Measurements from ENCODE around the gene MTUS2.

The MTUS2 gene

DNA sequence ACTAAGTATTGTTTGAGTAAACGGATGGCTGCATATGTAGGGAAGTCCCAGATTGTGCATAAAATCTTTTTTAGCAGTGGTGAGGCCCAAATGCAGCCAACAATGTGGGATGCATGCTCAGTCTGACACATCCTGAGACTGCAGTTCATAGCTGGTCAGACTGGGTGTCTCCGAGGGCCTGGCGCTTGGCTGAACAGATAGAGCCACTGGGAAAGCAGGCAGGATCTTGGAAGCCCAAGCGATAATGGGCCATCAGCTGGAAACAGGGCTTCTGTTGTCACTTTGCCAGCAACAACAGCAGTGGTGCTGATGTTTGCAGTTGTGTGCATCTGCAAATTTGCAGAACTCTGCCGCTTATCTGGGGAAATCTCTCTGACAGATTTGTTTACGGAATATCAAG is 36.1 kb downstream of the MTUS2 start:
- no peak for DNase-seq (ENCODE audit: low spot score)
- FAIRE-seq, result no peak

DNA sequence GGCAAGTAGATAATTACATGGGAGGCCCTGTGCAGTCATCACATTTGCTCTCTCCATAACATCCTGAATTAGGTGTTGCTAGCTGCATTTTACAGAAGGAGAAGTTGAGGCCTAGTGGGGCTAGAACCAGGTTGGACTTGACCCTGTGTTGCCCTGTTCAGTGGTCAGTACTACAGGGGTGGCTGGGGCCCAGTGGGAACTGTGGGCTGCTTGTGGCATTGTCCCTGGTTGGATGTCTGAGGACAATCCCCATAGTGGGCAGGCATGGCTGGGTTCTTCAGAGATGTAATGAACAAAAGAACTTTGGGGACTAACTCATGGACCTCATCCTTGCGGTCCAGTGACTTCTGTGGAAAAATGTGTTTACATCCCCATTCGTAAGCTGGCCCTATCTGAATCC is 38.9 kb downstream of the MTUS2 start:
- no peak for DNase-seq (ENCODE audit: low spot score)
- no peak for FAIRE-seq

DNA sequence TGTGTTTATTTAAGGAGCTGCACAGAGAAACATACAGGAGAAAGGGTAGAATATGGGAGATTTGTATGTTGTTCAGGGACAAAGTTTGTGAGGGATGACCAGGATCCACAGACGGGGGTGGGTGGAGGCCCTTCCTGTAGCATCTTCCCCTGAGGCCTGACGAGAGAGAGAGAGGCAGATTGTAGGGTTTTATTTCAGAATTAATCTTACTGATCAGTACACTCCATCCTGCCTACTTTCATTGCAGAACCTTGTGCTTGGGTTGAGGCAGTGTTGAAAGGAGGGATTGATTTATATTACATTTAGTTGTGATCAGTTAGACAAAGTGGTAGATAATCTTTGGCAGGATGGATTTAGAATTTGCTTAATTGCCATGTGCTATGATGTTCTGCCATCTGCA is 39.6 kb downstream of the MTUS2 start:
- FAIRE-seq (no peak), DNase-seq (ENCODE audit: low spot score) (no peak)

DNA sequence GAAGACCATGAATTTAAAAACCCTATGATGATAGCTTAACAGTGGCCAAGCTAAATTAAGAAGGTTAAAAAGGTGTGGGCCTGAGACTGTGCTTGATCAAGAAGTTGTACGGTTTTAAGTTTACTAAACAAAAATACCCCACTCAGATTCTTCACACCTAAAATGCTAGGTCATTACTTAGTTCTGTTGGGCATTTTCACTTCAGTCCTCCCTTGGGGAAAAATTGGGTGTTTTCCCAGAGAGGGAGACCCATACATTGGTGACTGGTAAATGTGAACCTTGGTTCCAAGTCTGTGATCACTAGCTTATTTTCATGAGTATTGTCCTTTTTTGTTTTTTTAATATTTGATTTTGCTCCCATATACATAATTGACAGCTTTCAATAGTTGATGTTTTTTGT is 44.4 kb downstream of the MTUS2 start:
- FAIRE-seq, result no peak
- no peak for DNase-seq (ENCODE audit: low spot score)

DNA sequence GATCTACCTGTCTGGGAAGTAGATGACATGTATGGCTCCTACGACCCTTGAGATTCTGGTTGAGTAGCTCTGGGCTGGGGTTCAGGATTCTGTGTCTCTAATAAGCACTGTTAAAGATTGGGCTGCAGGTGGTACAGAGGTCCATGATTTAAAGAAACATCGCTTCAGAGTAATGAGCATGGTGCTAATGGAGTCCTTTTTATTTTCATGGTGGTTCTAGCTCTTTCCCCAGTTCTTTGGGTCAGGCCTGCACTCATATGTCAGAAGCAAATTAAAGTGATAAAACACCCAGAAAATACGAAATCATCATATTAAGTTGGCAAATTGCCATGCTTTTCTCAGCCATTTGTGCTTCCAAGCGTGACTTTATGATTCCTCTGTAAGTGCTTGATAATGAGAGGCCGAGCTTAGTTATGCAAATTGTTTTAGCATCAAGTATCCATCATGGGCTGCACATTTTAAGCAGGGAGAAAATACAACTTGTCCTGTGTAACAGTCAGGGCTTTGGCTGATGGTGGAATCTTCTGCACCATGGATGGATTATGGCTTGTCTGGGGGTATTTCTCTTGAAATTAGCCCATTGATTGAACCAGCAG is 45.1 kb downstream of the MTUS2 start:
- FAIRE-seq, result no peak
- no peak for DNase-seq (ENCODE audit: low spot score)

DNA sequence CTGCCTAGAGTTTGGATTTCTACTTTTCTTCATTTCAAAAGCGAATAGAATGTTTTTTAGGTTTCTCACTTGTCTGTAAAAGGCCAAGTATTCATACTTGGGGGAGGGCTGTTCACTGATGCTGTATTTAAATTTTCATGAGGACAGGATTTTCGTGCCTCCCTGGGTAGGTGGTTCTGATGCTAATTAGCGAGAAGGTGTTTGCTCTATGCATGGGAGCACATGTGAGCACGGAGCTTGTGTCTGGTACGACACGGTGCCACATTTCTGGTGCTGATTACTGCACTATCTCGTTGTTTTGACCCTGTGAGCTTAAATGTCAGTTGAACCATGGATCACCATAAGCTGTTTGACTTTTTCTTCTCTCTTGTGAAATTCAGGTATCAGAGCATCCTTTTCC is 45.8 kb downstream of the MTUS2 start:
- FAIRE-seq (no peak), DNase-seq (ENCODE audit: low spot score) (no peak)

DNA sequence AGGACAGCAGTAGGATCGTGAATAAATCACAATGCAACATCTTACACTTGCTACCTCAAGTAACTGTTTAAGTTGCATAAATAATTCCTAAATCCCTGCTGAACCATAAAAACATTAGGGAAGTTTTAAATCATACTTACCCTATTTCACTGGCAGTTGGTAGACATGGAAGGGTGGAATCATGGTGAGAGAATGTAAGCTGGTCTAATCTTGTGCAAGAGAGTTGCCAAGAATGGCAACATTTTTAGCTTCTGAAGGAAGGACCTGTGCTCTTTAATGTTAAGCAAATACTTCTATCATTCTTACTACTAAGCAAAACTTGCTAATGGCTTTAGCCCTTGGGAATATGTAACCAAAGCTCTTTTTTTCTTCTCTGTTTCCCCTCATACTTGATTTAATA is 46.8 kb downstream of the MTUS2 start:
- FAIRE-seq (no peak), DNase-seq (ENCODE audit: low spot score) (no peak)

DNA sequence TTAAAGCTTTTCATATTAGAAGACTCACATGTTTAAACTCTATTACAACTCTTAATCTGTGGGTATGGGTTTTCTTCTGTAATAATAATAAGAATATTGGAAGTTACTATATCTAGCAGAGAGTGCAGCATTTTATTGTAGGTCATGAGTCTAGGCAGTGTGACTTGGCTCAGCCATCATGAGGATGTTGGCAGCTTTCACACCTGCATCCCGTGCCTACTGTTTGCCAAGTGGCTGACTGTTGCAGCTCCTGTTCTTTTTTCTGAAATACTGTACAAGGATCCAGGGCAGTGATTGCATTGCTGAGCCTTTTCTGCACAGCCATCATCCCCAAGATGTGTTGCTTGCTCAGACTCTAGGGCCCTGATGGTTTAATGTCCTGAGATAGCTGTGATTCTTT is 47.4 kb downstream of the MTUS2 start:
- DNase-seq (ENCODE audit: low spot score) (no peak), FAIRE-seq (no peak)

DNA sequence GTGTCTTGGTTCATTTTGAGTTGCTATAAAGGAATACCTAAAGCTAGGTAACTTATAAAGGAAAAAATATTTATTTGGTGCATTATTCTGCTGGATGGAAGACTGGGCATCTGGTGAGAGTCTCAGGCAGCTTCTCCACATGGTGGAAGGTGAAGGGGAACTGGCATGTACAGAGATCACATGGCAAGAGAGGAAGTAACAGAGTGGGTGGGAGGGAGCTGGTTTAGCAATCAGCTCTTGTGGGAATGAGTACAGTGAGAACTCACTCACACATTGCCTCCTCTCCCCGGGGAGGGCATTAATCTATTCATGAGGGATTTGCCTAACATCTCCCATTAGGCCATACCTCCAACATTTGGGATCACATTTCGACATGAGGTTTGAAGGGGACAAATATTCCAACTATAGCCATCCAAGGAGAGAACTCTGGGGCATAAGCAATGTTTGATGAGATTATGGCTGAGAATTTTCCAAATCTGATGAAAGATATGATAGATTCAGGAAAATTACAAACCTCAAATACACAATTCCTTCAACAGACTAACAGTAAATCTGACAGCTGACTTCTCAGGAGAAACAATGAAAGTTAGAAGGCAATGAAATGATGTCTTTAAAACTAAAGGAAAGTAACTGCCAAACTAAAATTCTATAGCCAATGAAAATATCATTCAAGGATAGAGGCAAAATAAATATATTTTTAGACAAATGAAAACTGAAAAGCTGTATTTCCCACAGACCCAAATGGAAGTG is 52.5 kb downstream of the MTUS2 start:
- DNase-seq (ENCODE audit: low spot score) (no peak), FAIRE-seq (no peak)

DNA sequence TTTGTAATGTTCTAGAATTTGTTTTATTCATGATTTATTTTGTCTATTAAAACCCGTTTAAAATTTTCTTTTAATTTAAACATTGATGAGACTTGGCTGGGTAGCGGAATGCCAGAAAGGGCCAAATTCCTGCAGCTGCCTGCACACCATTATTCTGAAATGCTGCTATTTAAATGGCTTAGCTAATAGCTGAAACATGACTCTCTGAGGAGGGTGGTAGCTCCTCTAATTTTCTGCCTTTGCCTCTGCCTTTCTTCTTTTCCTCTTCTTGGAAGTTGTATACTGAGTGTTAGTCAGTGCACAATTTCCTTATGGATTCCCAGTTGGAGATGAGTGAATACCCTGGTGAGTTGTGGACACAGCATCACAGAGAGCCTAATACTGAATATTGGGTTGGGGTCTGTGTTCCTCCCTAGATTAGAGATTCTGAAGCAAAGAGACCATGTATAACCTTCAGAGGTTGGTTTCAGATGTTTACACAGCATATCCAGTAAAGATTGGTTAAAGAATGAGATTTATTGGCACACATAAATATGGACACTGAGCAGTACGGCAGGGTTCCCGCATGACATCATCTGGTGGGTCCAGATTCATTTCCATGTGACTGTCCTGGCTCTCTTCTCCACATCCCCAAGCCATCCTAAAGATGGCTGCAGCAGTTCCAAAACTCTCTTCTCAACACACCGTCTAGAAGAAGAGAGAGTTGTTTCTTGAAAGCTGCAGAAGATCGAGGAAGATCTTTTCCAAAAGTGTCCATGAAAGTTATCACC is 55.9 kb downstream of the MTUS2 start:
- FAIRE-seq (no peak), DNase-seq (ENCODE audit: low spot score) (no peak)

DNA sequence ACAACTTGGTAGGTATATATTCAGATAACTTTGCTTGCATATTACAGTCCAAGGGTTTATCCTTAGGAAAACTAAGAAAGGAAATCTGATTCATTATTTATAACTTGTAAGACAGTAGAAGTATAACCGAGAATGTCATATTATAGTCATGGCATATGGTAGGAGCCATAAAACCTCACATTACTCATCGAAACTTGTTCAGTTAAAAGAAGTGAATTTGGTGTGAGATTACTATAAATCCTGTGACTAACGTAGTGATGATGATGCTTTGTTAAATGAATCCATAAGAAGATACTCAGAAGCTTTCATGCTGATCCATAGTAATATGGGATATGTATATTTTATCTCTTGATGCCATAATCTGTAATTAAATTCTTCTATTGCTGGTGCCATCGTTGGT is 57.3 kb downstream of the MTUS2 start:
- FAIRE-seq, result no peak
- no peak for DNase-seq (ENCODE audit: low spot score)

DNA sequence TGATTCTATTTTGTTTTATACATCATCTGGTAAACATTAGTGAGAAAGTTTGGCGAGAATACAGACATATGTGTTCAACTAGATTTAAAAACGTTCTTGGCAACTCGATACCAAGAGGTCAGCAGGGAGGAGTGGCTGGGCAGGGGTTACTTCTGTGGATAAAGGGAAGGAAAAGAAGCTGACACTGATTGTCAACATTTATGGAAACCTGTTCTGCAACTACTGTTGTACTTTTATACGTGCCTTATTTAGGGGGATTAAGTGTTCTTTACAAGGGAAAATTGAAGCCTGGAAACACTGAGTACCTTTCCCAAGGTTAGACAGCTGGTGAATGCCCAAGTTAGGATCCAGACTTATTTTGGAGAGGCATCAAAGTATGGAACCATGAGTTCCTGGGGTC is 65.0 kb downstream of the MTUS2 start:
- DNase-seq (ENCODE audit: low spot score) (no peak), FAIRE-seq (no peak)

DNA sequence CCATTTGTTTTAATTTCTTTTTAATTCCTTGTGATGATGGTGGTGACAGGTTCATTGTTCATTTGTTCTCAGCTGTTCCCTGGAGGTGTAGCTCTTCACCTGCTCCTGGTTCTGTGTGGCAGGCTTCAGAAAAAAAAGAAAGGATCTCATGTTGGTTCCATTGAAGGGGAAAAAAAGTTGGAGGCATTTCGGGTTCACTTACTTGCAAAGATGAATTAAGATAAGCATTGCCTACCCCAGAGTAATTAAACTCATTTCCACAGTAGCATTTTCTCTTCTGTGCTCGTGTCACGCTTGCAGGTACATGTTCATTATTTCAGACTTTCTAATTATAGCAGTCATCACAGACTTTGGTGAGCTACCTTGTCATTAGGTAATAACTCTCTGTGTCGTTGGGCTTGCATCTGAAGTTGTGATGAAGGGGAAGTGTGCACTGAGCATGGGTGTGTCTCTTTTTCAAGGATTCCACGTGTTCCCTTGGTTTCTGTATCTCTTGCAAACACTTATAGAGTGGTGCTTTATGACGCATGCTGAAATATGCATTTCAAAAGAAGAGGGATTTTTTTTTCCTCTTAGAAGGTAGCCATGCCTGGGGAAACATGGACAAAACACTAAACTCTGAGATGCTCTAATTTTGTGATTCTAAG is 69.1 kb downstream of the MTUS2 start:
- no peak for FAIRE-seq

DNA sequence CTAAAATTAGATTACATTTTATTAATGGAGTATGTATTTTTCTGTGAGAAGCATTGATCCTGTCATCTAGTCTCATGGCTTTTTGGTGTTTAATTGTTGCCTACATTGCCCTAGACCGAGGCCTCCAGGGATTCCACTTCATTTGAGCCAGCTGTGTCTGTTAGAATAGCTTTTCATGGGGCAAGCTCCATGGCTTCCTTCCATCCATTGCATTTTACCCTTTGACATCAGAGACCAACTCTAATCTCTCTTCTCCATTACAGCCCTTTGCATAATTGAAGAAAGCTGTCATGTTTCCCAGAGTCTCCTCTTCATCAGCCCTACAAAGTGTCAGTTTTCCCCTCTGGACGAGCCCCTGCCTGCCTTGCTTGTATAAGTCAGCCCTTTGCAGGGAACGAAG is 70.6 kb downstream of the MTUS2 start:
- DNase-seq (ENCODE audit: low spot score) (no peak), FAIRE-seq (no peak)

More for the DNA sequence above, 69.1 kb downstream of the MTUS2 start:
- no peak for DNase-seq (ENCODE audit: low spot score)

DNA sequence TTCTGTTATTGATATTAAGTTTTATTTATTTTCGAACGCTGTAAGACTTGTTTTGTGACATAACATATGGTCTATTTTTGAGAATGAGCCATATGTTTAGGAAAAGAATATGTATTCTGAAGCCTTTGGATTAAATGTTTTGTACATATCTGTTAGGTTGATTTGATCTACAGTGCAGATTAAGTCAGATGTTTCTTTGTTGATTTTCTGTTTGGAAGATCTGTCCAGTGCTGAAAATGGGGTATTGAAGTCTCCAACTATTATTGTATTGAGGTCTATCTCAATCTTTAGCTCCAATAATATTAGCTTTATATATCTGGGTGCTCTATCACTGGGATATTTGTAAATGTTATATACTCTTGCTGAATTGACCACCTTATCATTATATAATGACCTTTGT is 97.9 kb downstream of the MTUS2 start:
- FAIRE-seq (no peak), DNase-seq (ENCODE audit: low spot score) (no peak)

DNA sequence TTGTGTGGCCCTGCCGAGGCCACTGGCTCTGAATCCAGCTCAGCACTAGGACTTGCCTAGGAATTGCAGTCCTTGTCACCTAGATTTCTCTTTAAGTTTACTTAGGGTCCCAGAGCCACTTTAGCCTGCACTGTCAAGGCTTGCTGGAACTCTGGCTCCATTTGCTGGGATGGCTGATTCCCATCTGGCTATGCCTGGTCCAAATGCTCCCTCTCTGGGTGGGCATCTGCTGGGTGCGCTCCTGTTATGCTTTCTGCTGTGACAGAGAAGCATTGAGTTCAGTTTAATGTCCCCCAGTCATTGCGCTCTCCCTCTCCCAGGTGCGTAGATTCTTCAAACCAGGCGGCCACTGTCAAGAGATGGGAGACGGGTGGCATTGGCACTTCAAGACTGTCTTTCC is 102.2 kb downstream of the MTUS2 start:
- FAIRE-seq (no peak), DNase-seq (ENCODE audit: low spot score) (no peak)

DNA sequence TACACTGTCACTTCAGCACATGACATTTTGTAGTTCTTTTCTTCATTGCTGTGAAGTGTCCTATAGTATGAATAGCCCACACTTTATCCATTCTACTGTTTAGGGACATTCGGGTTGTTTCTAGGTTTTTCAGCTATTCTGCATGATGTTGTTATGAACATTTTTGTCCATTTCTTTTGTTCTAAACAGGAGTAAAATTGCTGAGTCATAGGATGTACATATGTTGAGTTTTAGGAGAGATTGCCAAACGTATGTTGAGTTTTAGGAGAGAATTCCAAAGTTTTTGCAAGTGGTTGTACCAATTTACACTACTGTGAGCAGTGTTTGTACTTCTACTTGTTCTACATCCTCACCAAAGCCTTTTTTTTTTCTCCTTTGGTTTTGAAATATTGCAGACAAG is 115.0 kb downstream of the MTUS2 start:
- DNase-seq (ENCODE audit: low spot score), result no peak
- no peak for FAIRE-seq

DNA sequence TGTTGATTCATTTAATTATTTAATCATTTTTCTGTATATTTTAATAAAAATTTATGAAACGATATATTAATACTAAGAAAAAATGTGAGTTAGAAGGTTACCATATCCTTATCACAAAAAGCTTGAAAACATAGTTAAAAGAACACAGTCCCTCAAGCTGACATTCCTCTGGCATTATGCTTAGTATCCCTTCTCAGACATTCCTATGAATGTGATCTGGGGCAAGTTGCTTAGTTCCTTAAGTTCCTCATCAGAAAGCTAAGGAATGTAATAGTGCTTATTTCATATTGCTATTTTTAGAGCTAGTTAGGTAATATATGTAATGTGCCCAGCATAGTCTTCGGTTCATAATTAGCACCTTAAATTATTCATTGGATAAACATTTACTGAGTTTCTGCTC is 122.8 kb downstream of the MTUS2 start:
- FAIRE-seq (no peak), DNase-seq (ENCODE audit: low spot score) (no peak)

DNA sequence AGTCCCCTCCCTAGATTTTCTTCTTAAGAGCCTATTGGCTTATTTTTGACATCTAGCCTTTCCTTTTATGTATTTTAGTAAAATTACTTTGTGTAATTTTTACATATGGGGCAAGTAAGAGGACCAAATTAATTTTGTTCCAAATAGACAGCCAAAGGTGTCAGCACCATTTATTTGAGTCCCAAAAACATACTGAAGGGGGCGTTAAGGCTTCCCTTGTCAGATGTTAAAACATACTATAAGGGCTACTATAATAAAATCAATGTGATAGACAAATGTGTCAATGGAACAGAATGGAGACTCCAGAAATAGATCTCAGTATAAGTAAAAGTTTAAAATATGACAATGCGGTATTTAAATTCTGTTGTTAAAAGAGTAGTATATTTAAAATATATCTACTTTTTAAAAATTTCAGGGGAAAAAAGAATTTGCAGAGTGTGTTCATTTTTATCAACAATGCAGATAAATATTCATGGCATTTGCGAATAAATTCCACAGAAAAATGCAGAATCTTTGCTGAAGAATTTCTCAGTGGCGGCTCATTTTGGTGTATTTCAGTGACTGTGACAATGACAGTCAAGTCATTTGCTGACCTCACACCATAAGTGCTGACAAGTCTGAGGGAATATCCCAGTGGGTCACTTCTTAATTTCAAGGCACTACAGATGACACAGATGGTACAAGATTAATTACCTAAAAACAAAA is 133.7 kb downstream of the MTUS2 start:
- DNase-seq (ENCODE audit: low spot score), result no peak
- no peak for FAIRE-seq

DNA sequence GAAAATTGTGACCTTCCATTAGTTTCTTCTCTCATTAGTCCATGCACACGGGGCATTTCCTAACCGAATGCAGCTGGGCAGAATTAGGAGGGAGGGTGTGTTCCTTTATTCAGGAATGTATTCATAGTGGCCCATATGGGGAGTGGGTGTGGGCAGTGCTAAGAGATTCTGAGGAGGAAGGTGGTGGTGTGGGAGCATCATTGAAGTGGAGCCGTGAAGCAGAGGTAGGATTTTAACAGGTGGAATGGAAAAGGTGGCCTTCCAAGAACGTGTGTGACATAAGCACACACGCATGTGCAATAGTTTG is 134.2 kb downstream of the MTUS2 start:
- DNase-seq (ENCODE audit: low spot score) (no peak), FAIRE-seq (no peak)

DNA sequence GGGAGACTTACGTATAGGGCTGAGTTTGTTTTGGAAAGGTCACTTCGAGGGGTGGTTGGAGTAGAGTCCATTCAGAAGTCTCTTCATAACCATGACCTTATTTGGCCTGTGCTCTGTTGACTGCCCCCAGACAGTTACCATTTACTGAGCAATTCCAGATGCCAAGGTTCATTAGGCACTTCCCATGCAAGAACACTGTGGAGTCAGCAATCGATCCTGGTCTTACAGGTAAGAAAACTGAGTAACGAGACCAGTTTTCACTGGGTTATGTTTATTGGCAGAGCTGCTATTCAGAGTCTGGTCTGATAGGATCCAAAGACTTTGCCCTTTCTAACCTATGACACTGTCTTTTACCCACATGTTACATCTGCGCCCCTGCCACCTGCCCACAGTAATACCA is 134.7 kb downstream of the MTUS2 start:
- FAIRE-seq (no peak), DNase-seq (ENCODE audit: low spot score) (no peak)

Measured in urothelium cell line (cell line).